HepG2 (cell line): ENCODE measurements around the gene PEX10.

Experiments used
- MAFK ChIP-seq, 2 experiments: IDR thresholded peaks in 1 of 2; conservative IDR thresholded peaks in 1 of 2; 2 replicates each; pipeline ENCODE4 v1.6.1; 2011; ENCODE audit warnings: improper control_type of control experiment in 2 of 2, low read length in 2 of 2
- MXI1 ChIP-seq: IDR thresholded peaks from 3 replicates; pipeline ENCODE4 v1.6.1; 2012; ENCODE audit warnings: low read depth, low read length, inconsistent platforms, borderline replicate concordance
- MYPOP ChIP-seq: sonication (generic); formaldehyde crosslinking; IDR thresholded peaks from 2 replicates; pipeline ENCODE4 v1.8.1; 2023; ENCODE audit warnings: mild to moderate bottlenecking, moderate library complexity, missing genetic modification reagents
- POLR2A ChIP-seq, 2 experiments: IDR thresholded peaks; 2 replicates each; pipeline ENCODE4 v1.6.1; 2011; ENCODE audit warnings: low read depth in 2 of 2, low read length in 2 of 2, mild to moderate bottlenecking in 1 of 2, moderate library complexity in 1 of 2; ENCODE audit not compliant: insufficient read depth in 1 of 2
- XRCC5 ChIP-seq: fragments of 200-400 bp; formaldehyde crosslinking; optimal IDR thresholded peaks from 2 replicates; pipeline ENCODE3; 2017; ENCODE audit warnings: mild to moderate bottlenecking, low read length
- ZBTB44 ChIP-seq: sonication (generic); formaldehyde crosslinking; IDR thresholded peaks from 2 replicates; pipeline ENCODE4 v1.4.0; 2020; ENCODE audit warnings: missing genetic modification reagents
- ZNF34 ChIP-seq: sonication (generic); formaldehyde crosslinking; IDR thresholded peaks from 2 replicates; pipeline ENCODE4 v1.4.0; 2020; ENCODE audit warnings: mild to moderate bottlenecking, missing genetic modification reagents, borderline replicate concordance
- ZNF644 ChIP-seq: IDR thresholded peaks from 2 replicates; pipeline ENCODE4 v1.6.1; 2016; ENCODE audit warnings: low read depth
- TF ChIP-seq, protein P1 (sequence below): sonication (generic); formaldehyde crosslinking; IDR thresholded peaks from 2 replicates; pipeline ENCODE4 v1.5.0; 2020; ENCODE audit warnings: mild to moderate bottlenecking, missing genetic modification reagents, moderate library complexity

GRCh38 chr1:2354511-2355372, 57.6 kb downstream of the PEX10 start:
- TF ChIP-seq POLR2A (IDR thresholded peaks at IDR 0.05; ENCODE audit: insufficient read depth in 1 of 2, low read depth in 2 of 2, low read length in 2 of 2) = no peak
- TF ChIP-seq, protein P1, sequence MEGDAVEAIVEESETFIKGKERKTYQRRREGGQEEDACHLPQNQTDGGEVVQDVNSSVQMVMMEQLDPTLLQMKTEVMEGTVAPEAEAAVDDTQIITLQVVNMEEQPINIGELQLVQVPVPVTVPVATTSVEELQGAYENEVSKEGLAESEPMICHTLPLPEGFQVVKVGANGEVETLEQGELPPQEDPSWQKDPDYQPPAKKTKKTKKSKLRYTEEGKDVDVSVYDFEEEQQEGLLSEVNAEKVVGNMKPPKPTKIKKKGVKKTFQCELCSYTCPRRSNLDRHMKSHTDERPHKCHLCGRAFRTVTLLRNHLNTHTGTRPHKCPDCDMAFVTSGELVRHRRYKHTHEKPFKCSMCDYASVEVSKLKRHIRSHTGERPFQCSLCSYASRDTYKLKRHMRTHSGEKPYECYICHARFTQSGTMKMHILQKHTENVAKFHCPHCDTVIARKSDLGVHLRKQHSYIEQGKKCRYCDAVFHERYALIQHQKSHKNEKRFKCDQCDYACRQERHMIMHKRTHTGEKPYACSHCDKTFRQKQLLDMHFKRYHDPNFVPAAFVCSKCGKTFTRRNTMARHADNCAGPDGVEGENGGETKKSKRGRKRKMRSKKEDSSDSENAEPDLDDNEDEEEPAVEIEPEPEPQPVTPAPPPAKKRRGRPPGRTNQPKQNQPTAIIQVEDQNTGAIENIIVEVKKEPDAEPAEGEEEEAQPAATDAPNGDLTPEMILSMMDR (CRISPR knock-in tag) = no peak
- TF ChIP-seq MXI1 = no peak
- no peak for TF ChIP-seq ZNF644 (CRISPR knock-in tag)
- no peak for TF ChIP-seq ZBTB44 (CRISPR knock-in tag)
- no peak for TF ChIP-seq MAFK (conservative IDR thresholded peaks at IDR 0.05 in 1 of 2, IDR thresholded peaks at IDR 0.05 in 1 of 2; ENCODE audit: low read length in 2 of 2)
- TF ChIP-seq XRCC5 = no peak
- no peak for TF ChIP-seq MYPOP (CRISPR knock-in tag)
- no peak for TF ChIP-seq ZNF34 (CRISPR knock-in tag)
